AG10803 (cell line): ENCODE measurements around the gene PHF21A.

Source experiments
- DNase-seq: peaks from one replicate; pipeline ENCODE4 v3.0.0; 2010; ENCODE audit warnings: low read depth
- H3K4me3 ChIP-seq: 2 replicates; pipeline ENCODE4 v1.5.1; 2011; ENCODE audit warnings: mild to moderate bottlenecking, low read length, control low read depth
- TF ChIP-seq, protein P1 (sequence below): conservative IDR thresholded peaks from 2 replicates; pipeline ENCODE4 v1.5.1; 2011; ENCODE audit warnings: mild to moderate bottlenecking, low read length, control low read depth, inconsistent platforms

The PHF21A gene

GRCh38 chr11:45926001-45926401 is 195.3 kb downstream of the PHF21A start:
- H3K4me3 ChIP-seq = no peak overlapping the region
- TF ChIP-seq, protein P1, sequence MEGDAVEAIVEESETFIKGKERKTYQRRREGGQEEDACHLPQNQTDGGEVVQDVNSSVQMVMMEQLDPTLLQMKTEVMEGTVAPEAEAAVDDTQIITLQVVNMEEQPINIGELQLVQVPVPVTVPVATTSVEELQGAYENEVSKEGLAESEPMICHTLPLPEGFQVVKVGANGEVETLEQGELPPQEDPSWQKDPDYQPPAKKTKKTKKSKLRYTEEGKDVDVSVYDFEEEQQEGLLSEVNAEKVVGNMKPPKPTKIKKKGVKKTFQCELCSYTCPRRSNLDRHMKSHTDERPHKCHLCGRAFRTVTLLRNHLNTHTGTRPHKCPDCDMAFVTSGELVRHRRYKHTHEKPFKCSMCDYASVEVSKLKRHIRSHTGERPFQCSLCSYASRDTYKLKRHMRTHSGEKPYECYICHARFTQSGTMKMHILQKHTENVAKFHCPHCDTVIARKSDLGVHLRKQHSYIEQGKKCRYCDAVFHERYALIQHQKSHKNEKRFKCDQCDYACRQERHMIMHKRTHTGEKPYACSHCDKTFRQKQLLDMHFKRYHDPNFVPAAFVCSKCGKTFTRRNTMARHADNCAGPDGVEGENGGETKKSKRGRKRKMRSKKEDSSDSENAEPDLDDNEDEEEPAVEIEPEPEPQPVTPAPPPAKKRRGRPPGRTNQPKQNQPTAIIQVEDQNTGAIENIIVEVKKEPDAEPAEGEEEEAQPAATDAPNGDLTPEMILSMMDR = no peak
- no peak for DNase-seq

DNA sequence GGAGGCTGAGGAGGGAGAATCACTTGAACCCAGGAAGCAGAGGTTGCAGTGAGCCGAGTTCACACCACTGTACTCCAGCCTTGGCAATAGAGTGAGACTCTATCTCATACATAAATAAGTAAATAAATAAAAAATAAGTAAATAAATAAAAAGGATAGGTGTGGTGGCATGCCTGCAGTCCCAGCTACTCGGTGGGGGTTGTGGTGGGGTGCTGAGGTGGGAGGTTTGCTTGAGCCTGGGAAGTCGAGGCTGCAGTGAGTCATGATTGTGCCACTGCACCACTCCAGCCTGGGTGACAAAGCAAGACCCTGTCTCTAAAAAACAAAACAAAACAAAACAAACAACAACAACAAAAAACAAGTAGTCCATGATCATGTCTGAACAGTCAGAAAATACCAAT is 195.7 kb downstream of the PHF21A start:
- DNase-seq = no peak
- TF ChIP-seq, protein P1 = no peak
- H3K4me3 ChIP-seq = no peak overlapping the region

DNA sequence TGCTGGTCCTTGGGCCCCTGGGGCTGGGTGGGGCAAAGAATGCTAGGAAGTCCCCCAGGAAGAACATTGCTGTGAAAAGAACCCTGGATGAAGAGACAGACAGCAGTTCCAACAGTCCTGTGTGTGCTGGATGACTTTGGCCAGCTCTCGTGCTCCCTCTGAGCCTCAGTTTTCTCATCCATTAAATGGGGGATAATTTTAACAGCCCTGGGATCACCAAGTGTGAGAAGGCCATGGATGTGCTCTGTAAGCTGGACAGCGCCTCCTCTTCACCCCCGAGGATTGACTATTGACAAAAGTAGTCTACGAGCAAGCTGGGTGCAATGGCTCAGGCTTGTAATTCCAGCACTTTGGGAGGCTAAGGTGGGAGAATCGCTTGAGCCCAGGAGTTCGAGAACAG is 196.3 kb downstream of the PHF21A start:
- DNase-seq = no peak
- TF ChIP-seq, protein P1 = no peak

DNA sequence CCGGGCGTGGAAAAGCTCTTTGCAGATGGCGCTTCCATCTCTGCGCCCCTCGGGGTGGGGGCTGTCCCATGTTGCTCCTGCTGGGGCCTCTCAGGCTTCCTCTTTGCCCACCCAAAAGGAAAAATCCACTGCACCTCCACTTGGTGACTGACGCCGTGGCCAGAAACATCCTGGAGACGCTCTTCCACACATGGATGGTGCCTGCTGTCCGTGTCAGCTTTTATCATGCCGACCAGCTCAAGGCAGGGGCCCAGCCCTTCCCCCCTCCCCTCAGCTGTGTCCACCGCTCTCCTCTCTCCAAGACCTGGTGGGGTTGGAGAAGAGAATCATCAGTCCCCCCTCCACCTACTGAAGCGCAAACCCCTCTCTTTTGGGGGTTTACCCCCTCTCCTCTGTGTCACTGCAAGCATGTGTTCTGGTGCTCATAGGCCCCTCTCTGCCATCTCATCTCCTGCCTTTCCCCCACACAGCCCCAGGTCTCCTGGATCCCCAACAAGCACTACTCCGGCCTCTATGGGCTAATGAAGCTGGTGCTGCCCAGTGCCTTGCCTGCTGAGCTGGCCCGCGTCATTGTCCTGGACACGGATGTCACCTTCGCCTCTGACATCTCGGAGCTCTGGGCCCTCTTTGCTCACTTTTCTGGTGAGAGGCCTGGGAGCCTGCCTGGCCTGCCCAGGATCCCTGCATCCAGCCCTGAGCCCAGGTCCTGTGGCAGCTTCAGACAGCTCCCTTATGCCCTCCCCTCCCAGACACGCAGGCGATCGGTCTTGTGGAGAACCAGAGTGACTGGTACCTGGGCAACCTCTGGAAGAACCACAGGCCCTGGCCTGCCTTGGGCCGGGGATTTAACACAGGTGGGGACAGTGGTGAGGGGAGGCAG is 197.0 kb downstream of the PHF21A start:
- H3K4me3 ChIP-seq = no peak overlapping the region
- no peak for DNase-seq
- TF ChIP-seq, protein P1 = no peak

More for the DNA sequence above, 196.3 kb downstream of the PHF21A start:
- no peak overlapping the region for H3K4me3 ChIP-seq

GRCh38 chr11:45922425-45923082 is 198.7 kb downstream of the PHF21A start, which contains the start of gene LARGE2:
Gene LARGE2 (plus strand): TSS chr11:45922656. CDS start chr11:45922883, 227 bp downstream.
- no peak within 1 kb of the TSS for H3K4me3 ChIP-seq
- no peak for DNase-seq
- TF ChIP-seq, protein P1 = no peak

- TF ChIP-seq, protein P1 = no peak
- DNase-seq = no peak
- H3K4me3 ChIP-seq = no peak overlapping the region
Observed at GRCh38 chr11:45921561-45922424, 199.5 kb downstream of the PHF21A start.
